Measurements from ENCODE around the gene AP4B1.

DNA sequence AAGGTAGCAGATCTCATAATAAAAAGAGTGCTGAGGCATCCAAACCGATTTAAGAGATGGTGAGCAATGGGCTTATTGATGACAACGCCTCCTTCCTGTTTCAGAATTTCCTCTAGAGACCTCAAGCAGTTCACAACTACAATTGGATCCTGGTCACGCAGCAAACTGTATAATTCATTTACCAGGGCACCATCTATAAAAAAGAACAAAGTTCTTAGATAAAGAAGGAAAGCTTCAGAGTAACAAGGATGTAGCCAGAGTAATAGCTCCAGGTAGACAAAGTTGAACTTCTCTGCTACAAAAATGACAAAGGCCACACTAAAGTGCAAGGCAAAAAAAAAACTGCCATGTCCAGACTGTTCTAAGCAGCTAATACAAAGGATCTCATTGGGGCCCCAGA lies 3.4 kb downstream of the AP4B1 start:
- TF ChIP-seq, protein P1, sequence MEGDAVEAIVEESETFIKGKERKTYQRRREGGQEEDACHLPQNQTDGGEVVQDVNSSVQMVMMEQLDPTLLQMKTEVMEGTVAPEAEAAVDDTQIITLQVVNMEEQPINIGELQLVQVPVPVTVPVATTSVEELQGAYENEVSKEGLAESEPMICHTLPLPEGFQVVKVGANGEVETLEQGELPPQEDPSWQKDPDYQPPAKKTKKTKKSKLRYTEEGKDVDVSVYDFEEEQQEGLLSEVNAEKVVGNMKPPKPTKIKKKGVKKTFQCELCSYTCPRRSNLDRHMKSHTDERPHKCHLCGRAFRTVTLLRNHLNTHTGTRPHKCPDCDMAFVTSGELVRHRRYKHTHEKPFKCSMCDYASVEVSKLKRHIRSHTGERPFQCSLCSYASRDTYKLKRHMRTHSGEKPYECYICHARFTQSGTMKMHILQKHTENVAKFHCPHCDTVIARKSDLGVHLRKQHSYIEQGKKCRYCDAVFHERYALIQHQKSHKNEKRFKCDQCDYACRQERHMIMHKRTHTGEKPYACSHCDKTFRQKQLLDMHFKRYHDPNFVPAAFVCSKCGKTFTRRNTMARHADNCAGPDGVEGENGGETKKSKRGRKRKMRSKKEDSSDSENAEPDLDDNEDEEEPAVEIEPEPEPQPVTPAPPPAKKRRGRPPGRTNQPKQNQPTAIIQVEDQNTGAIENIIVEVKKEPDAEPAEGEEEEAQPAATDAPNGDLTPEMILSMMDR (IDR thresholded peaks at IDR 0.05): no peak
- no peak for TF ChIP-seq POLR2A (IDR thresholded peaks at IDR 0.05)

Data from lower leg skin (tissue), 3 donors.